ENCODE results near the gene SARDH.

DNA sequence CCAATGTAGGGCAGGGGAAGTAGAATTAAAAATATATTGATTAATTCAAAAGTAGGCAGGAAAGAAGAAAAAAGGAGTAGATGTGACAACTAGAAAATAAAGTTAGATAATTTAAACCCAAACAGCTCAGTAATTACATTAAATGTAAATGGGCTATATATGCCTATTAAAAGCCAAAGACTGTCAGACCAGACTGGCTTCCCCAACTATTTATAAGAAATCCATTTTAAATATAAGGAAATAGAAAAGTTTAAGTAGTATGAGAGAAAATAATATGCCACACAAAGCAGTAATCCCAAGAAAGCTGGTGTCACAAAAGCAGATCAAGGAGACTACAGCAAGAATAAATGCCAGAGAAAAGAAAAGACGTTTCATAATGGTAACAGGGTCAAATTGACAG is 28.9 kb upstream of the SARDH start:
- no peak for TF ChIP-seq SP1 (IDR thresholded peaks at IDR 0.05)
- no peak for TF ChIP-seq LEF1 (IDR thresholded peaks at IDR 0.05; ENCODE audit: borderline replicate concordance)
- no peak for TF ChIP-seq BHLHE40 (IDR thresholded peaks at IDR 0.05; ENCODE audit: borderline replicate concordance)
- TF ChIP-seq FOXK2 (IDR thresholded peaks at IDR 0.05): no peak

Data from HEK293T (cell line).